ENCODE measurements around the gene SLC1A7.

Gene SLC1A7

DNA sequence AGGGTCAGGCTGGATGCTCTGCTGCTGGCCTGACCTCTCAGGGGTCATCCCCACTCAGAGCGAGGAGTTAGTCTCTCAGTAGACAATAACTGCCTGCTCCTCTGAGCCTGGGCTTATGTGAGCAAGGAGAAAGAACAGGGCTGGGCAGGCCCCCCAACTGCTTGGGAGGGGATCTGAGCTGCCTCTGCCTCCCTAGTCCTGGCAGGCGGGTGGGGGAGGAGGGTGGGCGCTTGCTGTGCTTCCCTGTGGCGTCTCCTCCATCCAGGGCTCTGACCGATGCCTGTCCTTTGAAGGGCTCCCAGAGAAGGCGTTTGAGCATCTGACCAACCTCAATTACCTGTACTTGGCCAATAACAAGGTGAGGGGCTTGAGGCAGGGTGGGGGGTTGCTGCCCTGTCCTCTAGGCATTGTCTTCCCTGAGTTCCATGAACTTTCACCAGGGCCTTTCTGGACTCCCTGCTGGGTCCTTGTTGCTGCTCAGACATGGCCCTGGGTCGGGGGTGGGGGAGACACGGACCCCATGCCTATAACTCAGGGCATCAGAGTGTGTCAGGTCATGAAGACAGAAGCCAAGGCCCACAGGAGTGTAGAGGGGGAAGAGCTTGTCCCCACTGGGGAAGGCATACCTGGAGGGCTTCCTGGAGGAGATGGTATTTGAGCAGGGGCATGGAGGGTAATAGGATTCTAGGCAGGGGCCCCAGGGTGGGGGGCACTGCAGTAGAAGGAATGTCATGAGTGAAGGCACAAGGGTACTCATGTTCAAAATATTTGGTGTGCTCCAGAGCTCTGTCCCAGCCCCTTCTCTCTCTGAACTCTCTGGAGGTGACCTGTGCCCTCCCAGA, 67.9 kb downstream of the SLC1A7 start:
- DNase-seq = no peak

DNA sequence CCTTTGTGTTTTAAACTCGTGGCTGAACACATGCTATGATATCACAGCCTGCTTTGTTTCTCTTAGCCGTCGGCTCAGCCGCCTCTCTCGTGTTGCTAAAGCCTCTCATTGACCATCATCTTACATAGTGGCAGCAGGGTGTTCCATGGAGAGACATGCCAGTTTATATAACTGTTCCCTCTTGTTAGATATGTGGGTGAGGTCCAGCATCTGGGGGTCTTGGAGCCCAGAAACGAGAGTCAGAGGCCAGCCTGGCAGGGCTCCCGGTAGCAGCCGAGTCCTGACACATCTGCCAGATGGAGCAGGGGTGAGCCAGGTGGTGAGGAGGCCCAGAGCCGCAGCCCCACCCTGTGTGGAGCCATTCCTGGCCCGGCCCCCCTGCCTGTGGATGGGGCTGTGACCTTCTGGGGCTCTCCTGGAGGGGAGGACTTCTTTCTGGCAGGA, 68.5 kb downstream of the SLC1A7 start:
- no peak for DNase-seq

GRCh38 chr1:53073287-53073686, 69.2 kb downstream of the SLC1A7 start:
- DNase-seq = no peak

- no peak for DNase-seq
These were observed 70.5 kb downstream of the SLC1A7 start for GRCh38 chr1:53071915-53072314.

- no peak for DNase-seq
These were observed 71.1 kb downstream of the SLC1A7 start for GRCh38 chr1:53071167-53071865.

- no peak for DNase-seq
These were observed 71.8 kb downstream of the SLC1A7 start for GRCh38 chr1:53070621-53071020.

GRCh38 chr1:53069663-53070327, 72.6 kb downstream of the SLC1A7 start:
- no peak for DNase-seq

DNA sequence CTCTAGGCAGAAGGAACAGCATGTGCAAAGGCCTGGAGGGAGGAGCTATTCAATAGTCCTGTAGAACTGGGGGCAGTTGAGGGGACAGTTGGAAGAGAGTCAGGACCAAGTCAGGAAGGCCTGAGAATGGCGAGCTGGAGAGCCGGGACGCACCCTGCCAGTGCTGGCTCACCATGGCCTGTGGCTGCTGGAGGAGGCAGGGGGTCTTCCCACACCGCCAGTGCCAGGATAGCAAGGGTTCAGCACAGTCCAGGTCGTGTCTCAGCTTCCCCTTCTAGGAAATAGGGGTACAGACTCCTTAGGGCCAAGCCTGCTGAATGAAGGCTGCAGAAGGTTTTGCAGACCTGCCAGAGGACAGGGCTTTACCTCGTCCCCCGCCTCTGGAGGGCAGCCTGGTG, 73.2 kb downstream of the SLC1A7 start:
- DNase-seq = no peak

DNA sequence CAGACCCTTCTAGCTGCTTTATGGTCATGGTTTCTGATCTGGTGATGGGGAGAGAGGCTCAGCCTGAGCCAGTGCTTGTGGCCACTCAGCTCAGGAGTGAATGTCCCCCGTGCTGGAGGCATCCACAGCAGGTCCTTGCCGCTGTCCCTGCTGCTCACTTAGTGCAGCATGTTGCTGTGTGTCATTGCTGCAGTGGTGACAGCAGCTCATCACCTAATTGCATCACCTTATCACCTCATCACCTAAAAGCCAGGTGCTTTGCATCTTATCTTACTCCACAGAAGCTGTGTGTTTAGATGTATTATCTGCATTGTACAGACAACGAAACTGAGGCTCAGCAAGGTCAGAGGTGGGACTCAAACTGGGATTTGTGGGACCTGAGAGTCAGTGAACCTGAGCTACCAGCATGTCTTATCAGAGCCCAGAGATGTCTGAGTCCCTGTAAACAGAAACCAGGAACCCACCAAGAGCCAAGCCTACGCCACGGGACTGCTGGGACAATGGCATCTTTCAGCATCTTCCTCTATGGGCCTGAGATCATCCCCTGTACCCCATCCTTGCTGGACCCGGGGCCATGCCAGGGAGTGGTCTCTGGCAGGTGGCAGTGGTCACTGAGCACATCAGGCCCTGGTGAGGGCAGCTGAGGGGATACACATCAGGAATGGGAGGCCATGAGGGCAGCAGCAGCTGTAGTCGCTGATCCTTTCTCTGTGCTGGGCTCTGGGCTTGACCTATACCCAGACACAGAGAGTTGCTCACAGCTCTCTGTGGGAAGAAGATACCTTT, 73.9 kb downstream of the SLC1A7 start:
- DNase-seq = no peak

- DNase-seq = no peak
These were observed 74.6 kb downstream of the SLC1A7 start for GRCh38 chr1:53067886-53068285.

DNA sequence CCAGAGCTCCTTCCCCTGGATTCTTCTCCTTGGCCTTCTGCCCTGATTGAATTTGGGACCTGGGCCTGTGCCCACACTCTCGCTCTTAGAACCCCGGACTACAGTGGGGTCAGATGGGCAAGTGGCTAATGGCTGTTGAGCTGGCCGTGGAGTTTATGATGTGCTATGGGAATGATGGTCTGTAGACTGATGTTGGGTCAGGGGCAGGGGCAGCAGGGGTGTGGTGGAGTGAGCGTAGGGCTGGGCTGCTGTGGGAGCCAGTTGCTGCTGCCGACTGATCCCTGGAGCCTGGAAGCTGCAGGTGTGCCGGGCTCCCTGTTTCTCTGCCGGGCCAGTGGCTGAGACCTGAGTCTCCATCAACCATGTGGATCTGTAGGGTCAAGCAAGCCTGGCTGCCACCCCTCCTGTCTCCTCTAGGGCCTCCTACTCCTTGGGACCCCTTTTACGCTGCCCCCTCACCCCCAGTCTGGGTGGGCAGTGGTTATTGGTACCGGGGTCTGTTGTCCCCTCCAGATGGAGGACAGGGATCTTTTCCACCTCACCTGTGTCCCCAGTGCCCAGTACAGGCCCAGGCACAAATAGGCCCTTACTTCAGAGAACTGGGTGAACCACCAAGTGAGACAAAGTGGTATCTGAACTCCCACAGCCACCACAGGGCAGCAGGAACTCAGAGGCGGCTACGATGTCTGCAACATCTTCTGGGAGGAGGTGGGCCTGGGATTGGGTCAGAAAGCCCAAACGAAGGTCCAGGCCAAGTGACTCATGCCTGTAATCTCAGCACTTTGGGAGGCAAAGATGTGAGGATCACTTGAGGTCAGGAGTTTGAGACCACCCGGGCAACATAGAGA, 75.3 kb downstream of the SLC1A7 start:
- no peak for DNase-seq

DNA sequence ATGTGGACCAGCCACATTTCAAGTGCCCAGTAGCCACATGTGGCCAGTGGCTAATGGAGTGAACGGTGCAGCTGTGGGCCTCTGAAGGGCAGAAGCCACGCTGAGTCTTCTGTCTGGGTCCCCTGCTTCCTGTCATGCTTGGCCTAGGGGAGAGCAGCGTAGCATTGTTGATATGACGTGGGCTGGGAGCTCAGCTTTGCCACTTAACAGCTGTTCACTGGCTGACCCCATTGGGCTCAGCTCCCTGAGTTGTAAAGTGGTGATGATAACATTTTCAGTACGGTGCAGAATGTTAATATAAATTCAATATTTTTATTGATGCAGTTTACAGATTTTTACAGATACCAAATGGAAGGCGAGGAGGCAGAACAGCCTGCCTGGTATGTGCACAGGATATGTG, 76.0 kb downstream of the SLC1A7 start:
- no peak for DNase-seq

- no peak for DNase-seq
These were observed 77.0 kb downstream of the SLC1A7 start for GRCh38 chr1:53065391-53065790.

GRCh38 chr1:53063744-53064515, 78.5 kb downstream of the SLC1A7 start:
- DNase-seq = no peak

DNA sequence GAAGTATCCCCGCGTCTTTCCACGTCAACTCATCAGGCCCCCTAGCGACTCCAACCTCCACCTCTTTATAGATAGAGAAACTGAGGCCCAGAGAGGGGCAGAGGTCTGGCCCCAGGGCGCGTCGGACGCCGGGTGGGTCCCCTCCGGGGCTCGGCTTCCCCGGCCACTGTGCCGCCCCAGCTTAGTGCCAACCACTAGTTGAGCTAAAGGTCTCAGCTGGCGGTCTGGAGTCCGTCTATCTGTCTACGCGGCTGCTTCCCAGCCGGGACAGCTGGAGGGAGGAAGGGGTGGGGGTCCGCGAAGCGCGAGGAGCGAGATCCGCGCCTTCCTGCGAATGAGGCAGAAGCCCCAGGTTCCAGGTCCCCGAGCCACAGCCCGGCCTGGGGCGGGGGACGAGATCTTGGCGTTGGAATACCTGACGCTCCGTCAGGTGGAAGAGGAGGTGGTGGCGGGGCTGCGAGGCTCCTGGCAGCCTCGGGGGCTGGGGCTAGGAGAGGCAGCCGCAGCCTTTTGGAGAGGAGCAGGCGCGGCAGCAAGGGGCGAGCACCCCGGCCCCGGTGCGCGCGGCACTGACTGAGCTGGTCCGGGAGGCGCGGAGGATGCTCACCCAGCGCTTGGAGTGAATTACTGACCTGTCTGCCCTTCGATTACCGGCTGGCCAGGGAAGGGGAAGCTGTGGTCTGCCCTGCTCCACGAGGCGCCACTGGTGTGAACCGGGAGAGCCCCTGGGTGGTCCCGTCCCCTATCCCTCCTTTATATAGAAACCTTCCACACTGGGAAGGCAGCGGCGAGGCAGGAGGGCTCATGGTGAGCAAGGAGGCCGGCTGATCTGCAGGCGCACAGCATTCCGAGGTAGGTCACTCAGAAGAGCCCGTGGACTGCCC, 79.5 kb downstream of the SLC1A7 start:
- DNase-seq = no peak

DNA sequence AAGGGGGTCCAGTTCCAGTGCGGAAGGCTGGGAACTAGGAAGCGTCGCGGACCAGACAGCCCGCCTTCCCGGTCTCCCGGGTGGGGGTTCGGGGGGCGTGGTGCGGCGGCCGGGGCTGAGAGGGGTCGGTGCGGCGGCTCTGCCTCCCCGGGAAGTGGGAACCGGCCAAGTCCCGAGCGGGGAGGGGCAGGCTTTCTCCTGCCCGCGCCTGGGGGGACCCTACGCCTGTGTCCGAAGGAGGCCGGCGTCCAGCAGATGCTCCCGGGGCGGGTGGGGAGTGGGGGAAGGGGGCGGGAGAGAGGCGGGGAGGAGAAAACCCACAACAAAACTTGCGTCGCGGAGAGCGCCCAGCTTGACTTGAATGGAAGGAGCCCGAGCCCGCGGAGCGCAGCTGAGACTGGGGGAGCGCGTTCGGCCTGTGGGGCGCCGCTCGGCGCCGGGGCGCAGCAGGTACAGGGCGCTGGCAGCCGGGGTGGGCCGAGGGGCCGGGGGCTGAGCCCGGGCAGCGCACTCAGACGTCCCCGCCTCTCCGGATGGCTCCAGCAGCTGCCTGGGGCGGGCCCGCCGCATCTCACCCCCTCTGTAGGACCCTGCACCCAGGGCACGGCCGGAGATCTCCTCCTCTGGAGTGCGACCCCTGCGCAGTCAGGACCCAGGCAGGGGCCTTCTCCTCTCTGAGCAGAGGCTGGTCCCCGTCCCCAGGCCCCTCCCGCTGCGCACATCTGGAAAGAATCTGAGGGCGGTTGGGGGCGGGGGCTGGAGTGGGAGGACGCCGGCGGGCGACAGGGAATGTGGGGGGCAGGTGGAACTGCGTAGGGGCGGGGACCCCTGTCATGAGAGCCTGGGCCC, 80.4 kb downstream of the SLC1A7 start, which contains the start of gene PODN:
PODN (plus strand) TSS at position 355 of the 849 bp plus-strand sequence. CDS start 7,643 bp downstream, outside the sequence.
- DNase-seq = no peak

DNA sequence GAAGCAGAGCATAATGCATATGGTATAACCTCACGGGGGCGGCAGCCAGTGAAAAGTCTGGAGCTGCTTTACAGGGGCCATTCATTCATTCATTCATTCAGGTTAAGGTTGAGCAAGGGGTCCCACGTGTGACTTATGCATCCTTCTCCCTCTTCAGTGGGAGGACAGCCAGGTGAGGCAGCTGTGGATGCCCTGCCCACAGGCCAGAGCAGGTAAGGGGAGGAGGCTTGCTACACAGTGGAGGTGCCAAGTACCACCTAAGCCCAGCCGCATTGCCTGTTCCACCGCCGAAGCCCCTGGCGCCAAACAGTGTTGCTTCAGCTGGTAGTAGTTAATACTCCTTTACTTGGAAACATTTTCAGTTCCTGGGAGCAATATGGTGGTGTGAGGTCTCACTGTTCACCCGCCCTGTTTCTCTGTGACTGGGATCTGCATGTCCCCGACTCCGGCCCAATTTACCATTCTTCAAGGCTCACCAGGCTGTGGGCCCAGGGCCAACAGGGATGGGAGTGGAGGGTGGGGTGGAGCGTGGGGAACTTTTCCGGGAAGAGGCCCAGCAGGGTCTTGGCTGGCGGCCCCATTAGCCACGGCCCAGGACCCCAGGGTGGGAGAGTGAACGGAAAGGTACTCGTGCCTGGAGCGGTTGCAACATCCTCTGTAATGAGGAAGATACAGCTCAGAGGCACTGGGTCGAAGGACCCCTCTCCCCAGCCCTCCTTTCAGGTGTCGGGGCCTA, 81.1 kb downstream of the SLC1A7 start:
- no peak for DNase-seq

DNA sequence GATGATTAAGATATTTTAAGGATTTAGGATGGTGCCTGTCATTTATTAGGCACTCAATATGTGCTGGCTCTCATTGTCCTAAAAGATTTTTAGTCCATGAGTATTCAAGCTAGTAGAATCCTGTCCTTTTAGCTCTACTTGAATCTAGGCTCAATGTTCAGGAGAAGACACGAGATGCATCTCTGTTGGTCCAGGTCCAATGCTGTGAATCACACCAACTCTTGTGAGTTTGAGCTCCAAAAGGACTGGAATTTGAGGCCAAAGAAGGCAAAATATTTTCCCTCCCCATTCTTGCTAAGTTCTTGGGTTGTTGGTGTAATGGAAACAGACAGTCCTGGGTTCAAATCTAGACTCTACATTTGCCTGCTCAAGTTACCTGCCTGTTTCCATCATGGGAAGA, 81.9 kb downstream of the SLC1A7 start:
- no peak for DNase-seq

Measured in SIG-M5 (cell line).